WTC11 (cell line): Measurements from ENCODE around the gene POGK. TPM values are rescaled to one million over a fixed set of nuclear protein-coding genes. Genes with fewer than 3 reads are reported as not detected.

Source experiments
- ATAC-seq: fragments of 200-7000 bp; cut with Tn5 transposase; 2 replicates; pipeline ENCODE4 v1.10.0; 2021; ENCODE audit warnings: mild to moderate bottlenecking, moderate library complexity
- CTCF ChIA-PET: fragments of 300-600 bp; sonication (Branson Sonifier 250); formaldehyde crosslinking; loops from one replicate; lab custom pipeline; 2021; ENCODE audit warnings: antibody characterized with exemption; lab: Charles Lee
- POLR2A ChIA-PET: fragments of 350-600 bp; sonication (Branson Sonifier 250); formaldehyde crosslinking; loops from one replicate; lab custom pipeline; 2021; ENCODE audit warnings: antibody characterized with exemption; lab: Charles Lee
- DNase-seq: peaks from one replicate; pipeline ENCODE4 v3.0.0; 2021; ENCODE audit warnings: low spot score
- H3K27ac Mint-ChIP-seq: 2 replicates; pipeline ENCODE4 v1.8.0; 2021; ENCODE audit warnings: mixed read lengths
- H3K27me3 Mint-ChIP-seq: 2 replicates; pipeline ENCODE4 v1.8.0; 2021; ENCODE audit warnings: low read depth, mild to moderate bottlenecking, moderate library complexity, mixed read lengths
- H3K36me3 Mint-ChIP-seq: 2 replicates; pipeline ENCODE4 v1.8.0; 2021; ENCODE audit warnings: mixed read lengths
- H3K4me1 Mint-ChIP-seq: 2 replicates; pipeline ENCODE4 v1.8.0; 2022; ENCODE audit warnings: mixed read lengths
- H3K4me3 Mint-ChIP-seq: 2 replicates; pipeline ENCODE4 v1.8.0; 2021; ENCODE audit warnings: mild to moderate bottlenecking, moderate library complexity, mixed read lengths
- H3K9me3 Mint-ChIP-seq: 2 replicates; pipeline ENCODE4 v1.8.0; 2021; ENCODE audit warnings: mixed read lengths
- ATF6 ChIP-seq: sonication (generic); formaldehyde crosslinking; IDR thresholded peaks from 2 replicates; pipeline ENCODE4 v1.8.1; 2023; ENCODE audit warnings: mild to moderate bottlenecking, missing genetic modification reagents
- CTCF ChIP-seq: fragments of 200-600 bp; IDR thresholded peaks from 2 replicates; pipeline ENCODE4 v1.8.0; 2022; ENCODE audit warnings: antibody characterized with exemption
- ELF4 ChIP-seq: sonication (generic); formaldehyde crosslinking; IDR thresholded peaks from 2 replicates; pipeline ENCODE4 v1.8.1; 2022; ENCODE audit warnings: low read depth, mild to moderate bottlenecking, moderate library complexity, missing genetic modification reagents
- EMX1 ChIP-seq: fragments of 250-450 bp; sonication (Bioruptor Pico); IDR thresholded peaks from 2 replicates; pipeline ENCODE4 v1.8.0; 2021; ENCODE audit warnings: mild to moderate bottlenecking
- FOXJ3 ChIP-seq: sonication (generic); formaldehyde crosslinking; IDR thresholded peaks from 2 replicates; pipeline ENCODE4 v1.9.0; 2021; ENCODE audit warnings: missing genetic modification reagents, mild to moderate bottlenecking, borderline replicate concordance
- GRHL2 ChIP-seq: fragments of 250-450 bp; sonication (Bioruptor Pico); IDR thresholded peaks from 2 replicates; pipeline ENCODE4 v1.8.0; 2022; ENCODE audit warnings: mild to moderate bottlenecking, moderate library complexity; ENCODE audit not compliant: insufficient replicate concordance, severe bottlenecking
- HMGA2 ChIP-seq: fragments of 250-450 bp; sonication (Bioruptor Pico); IDR thresholded peaks from 2 replicates; pipeline ENCODE4 v1.4.0; 2021; ENCODE audit warnings: mild to moderate bottlenecking, moderate library complexity
- JUN ChIP-seq: sonication (generic); formaldehyde crosslinking; IDR thresholded peaks from 2 replicates; pipeline ENCODE4 v1.8.0; 2023; ENCODE audit warnings: mild to moderate bottlenecking, missing genetic modification reagents
- MYBL2 ChIP-seq: sonication (generic); formaldehyde crosslinking; IDR thresholded peaks from 2 replicates; pipeline ENCODE4 v1.8.1; 2023; ENCODE audit warnings: mild to moderate bottlenecking, moderate library complexity, missing genetic modification reagents
- NFATC4 ChIP-seq: fragments of 250-450 bp; sonication (Bioruptor Pico); IDR thresholded peaks from 2 replicates; pipeline ENCODE4 v1.9.0; 2021; ENCODE audit warnings: mild to moderate bottlenecking
- NFE2L1 ChIP-seq: sonication (generic); formaldehyde crosslinking; IDR thresholded peaks from 2 replicates; pipeline ENCODE4 v1.8.1; 2023; ENCODE audit warnings: missing genetic modification reagents
- SMAD4 ChIP-seq: sonication (generic); formaldehyde crosslinking; IDR thresholded peaks from 2 replicates; pipeline ENCODE4 v1.8.0; 2022; ENCODE audit warnings: mild to moderate bottlenecking, missing genetic modification reagents
- ZBTB43 ChIP-seq: sonication (generic); formaldehyde crosslinking; IDR thresholded peaks from 2 replicates; pipeline ENCODE4 v1.8.1; 2023; ENCODE audit warnings: mild to moderate bottlenecking, missing genetic modification reagents
- ZNF423 ChIP-seq: fragments of 250-450 bp; sonication (Bioruptor Pico); IDR thresholded peaks from 2 replicates; pipeline ENCODE4 v2.1.2; 2022; ENCODE audit warnings: mild to moderate bottlenecking, moderate library complexity
- total RNA-seq: library from RNA; stranded (reverse); gene quantifications from 3 replicates; pipeline ENCODE4 v1.2.3, GENCODE V29; 2021
- TF ChIP-seq, protein P1 (sequence below): fragments of 250-450 bp; sonication (Bioruptor Pico); IDR thresholded peaks from 2 replicates; pipeline ENCODE4 v1.9.0; 2021; ENCODE audit warnings: mild to moderate bottlenecking
- TF ChIP-seq, protein P2 (sequence below): sonication (generic); formaldehyde crosslinking; IDR thresholded peaks from 2 replicates; pipeline ENCODE4 v1.8.0; 2022; ENCODE audit warnings: mild to moderate bottlenecking, missing genetic modification reagents
- TF ChIP-seq, protein P3 (sequence below): sonication (generic); formaldehyde crosslinking; conservative IDR thresholded peaks from 2 replicates; pipeline ENCODE4 v1.8.1; 2023; ENCODE audit warnings: mild to moderate bottlenecking, low read depth, missing genetic modification reagents, moderate library complexity
- TF ChIP-seq, protein P4 (sequence below): fragments of 250-450 bp; sonication (Bioruptor Pico); IDR thresholded peaks from 2 replicates; pipeline ENCODE4 v1.9.0; 2021; ENCODE audit warnings: moderate library complexity, mild to moderate bottlenecking, inconsistent platforms, borderline replicate concordance
- TF ChIP-seq, protein P5 (sequence below): fragments of 250-450 bp; sonication (Bioruptor Pico); IDR thresholded peaks from 2 replicates; pipeline ENCODE4 v2.1.2; 2022; ENCODE audit warnings: mild to moderate bottlenecking, moderate library complexity

The POGK gene
- total RNA-seq, 1 experiment from 2014 or later = 33.1 TPM

GRCh38 chr1:166868639-166869038 lies 29.4 kb downstream of the POGK start (continued):
- TF ChIP-seq ZBTB43 (no peak), JUN (CRISPR knock-in tag) (no peak)

DNA sequence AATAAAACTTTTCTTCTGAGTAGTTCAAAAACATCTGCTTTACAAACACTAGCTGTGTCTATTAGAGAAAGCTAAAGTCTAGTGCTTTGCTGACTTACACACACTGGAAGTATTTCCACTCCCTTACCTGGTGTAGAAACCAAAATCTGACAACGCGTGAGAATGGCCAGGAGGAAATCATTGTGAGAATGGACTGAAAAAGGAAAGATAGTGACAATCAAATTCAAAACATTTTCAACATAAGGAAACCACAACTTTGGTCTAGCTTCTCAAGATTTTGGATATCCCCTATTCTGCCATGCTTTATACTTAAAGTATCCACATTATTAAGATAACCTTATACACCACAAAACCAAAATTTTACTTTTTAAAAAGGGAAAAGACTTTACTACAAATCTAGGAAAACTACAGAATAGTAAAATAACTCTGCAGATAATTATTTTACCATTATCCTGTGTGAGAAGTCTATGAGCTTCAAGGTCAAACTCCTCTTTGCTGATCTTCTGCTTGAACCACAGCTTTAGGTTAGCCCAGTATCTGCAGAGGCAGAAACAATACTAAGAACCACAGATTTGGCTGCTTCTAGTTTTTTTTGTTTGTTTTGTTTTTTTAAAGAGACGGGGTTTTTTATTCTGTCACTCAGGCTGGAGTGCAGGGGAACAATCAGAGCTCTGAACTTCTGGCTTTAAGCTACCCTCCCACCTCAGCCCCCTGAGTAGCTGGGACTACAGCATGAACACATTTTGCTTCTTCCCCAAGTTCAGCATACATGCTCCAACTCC lies 30.2 kb downstream of the POGK start:
- Mint-ChIP-seq H3K9me3 (0 out of 2 replicates have a peak, but pooled peaks cover 3% of the 10 kb centered on the region), H3K36me3 (peaks cover 41% of the 10 kb centered on the region), H3K27ac (no peak overlapping the region), H3K4me1 (peaks cover 35% of the 10 kb centered on the region), H3K27me3 (no peaks in the 10 kb centered on the region), H3K4me3 (no peak overlapping the region)
- TF ChIP-seq HMGA2 (CRISPR knock-in tag) (no peak), ATF6 (CRISPR knock-in tag) (no peak), GRHL2 (CRISPR knock-in tag) (no peak), FOXJ3 (CRISPR knock-in tag) (no peak), NFE2L1 (CRISPR knock-in tag) (no peak), ELF4 (CRISPR knock-in tag) (no peak), SMAD4 (CRISPR knock-in tag) (no peak), NFATC4 (no peak), MYBL2 (no peak), EMX1 (CRISPR knock-in tag) (no peak), JUN (CRISPR knock-in tag) (no peak), ZNF423 (CRISPR knock-in tag) (no peak), CTCF (no peak)
- TF ChIP-seq, protein P1, sequence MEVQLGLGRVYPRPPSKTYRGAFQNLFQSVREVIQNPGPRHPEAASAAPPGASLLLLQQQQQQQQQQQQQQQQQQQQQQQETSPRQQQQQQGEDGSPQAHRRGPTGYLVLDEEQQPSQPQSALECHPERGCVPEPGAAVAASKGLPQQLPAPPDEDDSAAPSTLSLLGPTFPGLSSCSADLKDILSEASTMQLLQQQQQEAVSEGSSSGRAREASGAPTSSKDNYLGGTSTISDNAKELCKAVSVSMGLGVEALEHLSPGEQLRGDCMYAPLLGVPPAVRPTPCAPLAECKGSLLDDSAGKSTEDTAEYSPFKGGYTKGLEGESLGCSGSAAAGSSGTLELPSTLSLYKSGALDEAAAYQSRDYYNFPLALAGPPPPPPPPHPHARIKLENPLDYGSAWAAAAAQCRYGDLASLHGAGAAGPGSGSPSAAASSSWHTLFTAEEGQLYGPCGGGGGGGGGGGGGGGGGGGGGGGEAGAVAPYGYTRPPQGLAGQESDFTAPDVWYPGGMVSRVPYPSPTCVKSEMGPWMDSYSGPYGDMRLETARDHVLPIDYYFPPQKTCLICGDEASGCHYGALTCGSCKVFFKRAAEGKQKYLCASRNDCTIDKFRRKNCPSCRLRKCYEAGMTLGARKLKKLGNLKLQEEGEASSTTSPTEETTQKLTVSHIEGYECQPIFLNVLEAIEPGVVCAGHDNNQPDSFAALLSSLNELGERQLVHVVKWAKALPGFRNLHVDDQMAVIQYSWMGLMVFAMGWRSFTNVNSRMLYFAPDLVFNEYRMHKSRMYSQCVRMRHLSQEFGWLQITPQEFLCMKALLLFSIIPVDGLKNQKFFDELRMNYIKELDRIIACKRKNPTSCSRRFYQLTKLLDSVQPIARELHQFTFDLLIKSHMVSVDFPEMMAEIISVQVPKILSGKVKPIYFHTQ (CRISPR knock-in tag) = no peak
- TF ChIP-seq, protein P2, sequence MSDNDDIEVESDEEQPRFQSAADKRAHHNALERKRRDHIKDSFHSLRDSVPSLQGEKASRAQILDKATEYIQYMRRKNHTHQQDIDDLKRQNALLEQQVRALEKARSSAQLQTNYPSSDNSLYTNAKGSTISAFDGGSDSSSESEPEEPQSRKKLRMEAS (CRISPR knock-in tag) = no peak
- TF ChIP-seq, protein P3, sequence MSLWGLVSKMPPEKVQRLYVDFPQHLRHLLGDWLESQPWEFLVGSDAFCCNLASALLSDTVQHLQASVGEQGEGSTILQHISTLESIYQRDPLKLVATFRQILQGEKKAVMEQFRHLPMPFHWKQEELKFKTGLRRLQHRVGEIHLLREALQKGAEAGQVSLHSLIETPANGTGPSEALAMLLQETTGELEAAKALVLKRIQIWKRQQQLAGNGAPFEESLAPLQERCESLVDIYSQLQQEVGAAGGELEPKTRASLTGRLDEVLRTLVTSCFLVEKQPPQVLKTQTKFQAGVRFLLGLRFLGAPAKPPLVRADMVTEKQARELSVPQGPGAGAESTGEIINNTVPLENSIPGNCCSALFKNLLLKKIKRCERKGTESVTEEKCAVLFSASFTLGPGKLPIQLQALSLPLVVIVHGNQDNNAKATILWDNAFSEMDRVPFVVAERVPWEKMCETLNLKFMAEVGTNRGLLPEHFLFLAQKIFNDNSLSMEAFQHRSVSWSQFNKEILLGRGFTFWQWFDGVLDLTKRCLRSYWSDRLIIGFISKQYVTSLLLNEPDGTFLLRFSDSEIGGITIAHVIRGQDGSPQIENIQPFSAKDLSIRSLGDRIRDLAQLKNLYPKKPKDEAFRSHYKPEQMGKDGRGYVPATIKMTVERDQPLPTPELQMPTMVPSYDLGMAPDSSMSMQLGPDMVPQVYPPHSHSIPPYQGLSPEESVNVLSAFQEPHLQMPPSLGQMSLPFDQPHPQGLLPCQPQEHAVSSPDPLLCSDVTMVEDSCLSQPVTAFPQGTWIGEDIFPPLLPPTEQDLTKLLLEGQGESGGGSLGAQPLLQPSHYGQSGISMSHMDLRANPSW (CRISPR knock-in tag) = no peak
- TF ChIP-seq, protein P4, sequence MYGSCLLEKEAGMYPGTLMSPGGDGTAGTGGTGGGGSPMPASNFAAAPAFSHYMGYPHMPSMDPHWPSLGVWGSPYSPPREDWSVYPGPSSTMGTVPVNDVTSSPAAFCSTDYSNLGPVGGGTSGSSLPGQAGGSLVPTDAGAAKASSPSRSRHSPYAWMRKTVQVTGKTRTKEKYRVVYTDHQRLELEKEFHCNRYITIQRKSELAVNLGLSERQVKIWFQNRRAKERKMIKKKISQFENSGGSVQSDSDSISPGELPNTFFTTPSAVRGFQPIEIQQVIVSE (CRISPR knock-in tag) = no peak
- TF ChIP-seq, protein P5, sequence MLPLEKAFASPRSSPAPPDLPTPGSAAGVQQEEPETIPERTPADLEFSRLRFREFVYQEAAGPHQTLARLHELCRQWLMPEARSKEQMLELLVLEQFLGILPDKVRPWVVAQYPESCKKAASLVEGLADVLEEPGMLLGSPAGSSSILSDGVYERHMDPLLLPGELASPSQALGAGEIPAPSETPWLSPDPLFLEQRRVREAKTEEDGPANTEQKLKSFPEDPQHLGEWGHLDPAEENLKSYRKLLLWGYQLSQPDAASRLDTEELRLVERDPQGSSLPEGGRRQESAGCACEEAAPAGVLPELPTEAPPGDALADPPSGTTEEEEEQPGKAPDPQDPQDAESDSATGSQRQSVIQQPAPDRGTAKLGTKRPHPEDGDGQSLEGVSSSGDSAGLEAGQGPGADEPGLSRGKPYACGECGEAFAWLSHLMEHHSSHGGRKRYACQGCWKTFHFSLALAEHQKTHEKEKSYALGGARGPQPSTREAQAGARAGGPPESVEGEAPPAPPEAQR (CRISPR knock-in tag) = no peak
- ChIA-PET POLR2A (no interaction called here), CTCF (interaction anchor here (0.5 to 0.8 kb wide), 3 partner anchors 18 to 188 kb away, joined by 3 read pairs; no protein-coding TSS in a partner anchor)
- DNase-seq = no peak
- no peak for ATAC-seq
